ENCODE measurements around the gene SERAC1. TPM values are rescaled to one million over a fixed set of nuclear protein-coding genes. Genes with fewer than 3 reads are reported as not detected.

Gene SERAC1
- total and polyA plus RNA-seq, 4 experiments from 2014 or later: 1.7 to 5.5 (median 4.0) TPM

DNA sequence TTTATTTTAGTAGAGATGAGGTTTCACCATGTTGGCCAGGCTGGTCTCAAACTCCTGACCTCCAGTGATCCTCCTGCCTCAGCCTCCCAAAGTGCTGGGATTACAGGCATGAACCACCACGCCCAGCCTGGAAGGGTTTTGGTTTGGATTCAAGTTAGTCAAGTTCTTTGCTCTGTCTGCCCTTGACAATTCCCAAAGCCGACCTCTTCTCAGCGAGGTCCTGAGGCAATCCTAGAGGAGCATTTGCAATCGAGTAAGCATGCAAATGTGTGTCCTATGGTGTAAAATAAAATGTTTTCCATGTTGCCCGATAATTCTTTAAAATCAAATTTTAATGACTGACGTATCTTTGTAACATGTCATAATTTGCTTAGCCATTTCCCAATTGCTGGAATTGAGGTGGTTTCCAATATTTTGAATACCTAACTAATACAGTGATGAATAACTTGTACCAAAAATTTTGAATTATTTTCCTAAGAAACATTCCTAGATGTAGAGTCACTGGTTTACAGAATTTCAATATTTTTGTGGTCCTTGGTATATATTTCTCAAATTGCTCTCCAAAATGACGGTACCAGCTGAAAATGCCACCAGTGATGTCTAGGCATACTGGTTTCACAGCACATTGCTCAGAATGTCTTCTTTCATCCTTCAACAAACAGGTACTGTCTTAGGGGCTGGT is 38.8 kb upstream of the SERAC1 start:
- H3K27ac ChIP-seq (ENCODE audit: low read depth, low read length): no peak overlapping the region
- intact Hi-C loops (cut with micrococcal nuclease): no loop called here
- H3K27me3 Mint-ChIP-seq: peaks cover 0 to 5% of the 10 kb centered on the region in 2 donors
- H3K27ac Mint-ChIP-seq: peak overlapping the region in 3 of 7 donors; percentile 7 to 76 (median 65)
- ChIA-PET CTCF (ENCODE audit: partially characterized antibody) (interaction anchor here (1.2 to 2.0 kb wide), 4 partner anchors 8 to 484 kb away, joined by 3 to 5 read pairs (median 4); no protein-coding TSS in a partner anchor), POLR2A (ENCODE audit: partially characterized antibody) (no interaction called here)
- H3K9me3 ChIP-seq (ENCODE audit: control insufficient read depth in 1 of 2, low read length in 2 of 2): no peaks in the 10 kb centered on the region
- no peak overlapping the region for H3K4me3 ChIP-seq (ENCODE audit: low read length in 2 of 2)
- no peaks in the 10 kb centered on the region for H3K9me3 Mint-ChIP-seq
- H3K4me3 Mint-ChIP-seq: no peak overlapping the region
- no peak for DNase-seq
- H3K27me3 ChIP-seq (ENCODE audit: insufficient read depth, low read length): no peaks in the 10 kb centered on the region
- H3K4me1 ChIP-seq (ENCODE audit: insufficient read depth, low read length): peaks cover 9% of the 10 kb centered on the region
- H3K36me3 Mint-ChIP-seq: no peaks in the 10 kb centered on the region
- H3K4me1 Mint-ChIP-seq: peaks cover 3 to 8% (median 6%) of the 10 kb centered on the region in 4 donors
- H3K36me3 ChIP-seq (ENCODE audit: insufficient read depth, low read length): no peaks in the 10 kb centered on the region

DNA sequence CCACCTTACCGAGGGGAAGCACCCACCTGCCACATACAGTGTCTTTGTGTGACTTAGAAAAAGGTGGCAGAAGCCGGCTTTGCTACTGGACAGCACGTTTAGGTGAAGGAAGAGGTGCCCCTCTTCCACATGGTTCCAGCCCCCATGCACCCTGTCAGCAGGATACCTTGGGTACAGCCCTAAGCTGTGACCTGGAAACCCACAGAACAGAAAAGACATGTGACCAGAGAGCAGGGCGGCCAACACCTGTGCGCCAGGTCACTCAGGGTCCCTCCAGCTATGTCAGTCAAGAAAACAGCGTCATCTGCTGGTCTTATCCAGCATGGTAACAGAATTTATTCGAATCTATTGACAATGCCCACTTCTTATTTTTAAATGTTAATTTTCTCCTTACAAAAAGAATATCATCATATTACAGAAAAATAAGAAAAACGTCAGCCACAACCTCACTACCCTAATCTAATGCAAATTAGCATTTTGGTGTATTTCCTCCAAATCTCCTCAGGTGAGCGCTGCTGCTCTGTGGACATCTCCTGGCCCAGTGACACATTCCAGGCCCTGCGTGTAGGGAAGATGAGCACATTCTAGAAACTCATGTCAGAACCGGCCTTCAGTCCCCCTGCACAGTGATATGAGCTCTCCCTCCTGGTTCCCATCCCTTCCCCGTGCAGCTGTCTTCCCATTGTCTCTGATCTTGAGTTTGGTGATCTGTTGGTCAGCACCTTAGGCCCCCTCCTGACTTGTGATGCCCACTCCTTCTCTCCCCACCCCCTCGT is 37.3 kb upstream of the SERAC1 start:
- Histone ChIP-seq H3K27me3 (ENCODE audit: insufficient read depth, low read length) (no peaks in the 10 kb centered on the region), H3K27ac (ENCODE audit: low read depth, low read length) (no peak overlapping the region), H3K9me3 (ENCODE audit: control insufficient read depth in 1 of 2, low read length in 2 of 2) (no peaks in the 10 kb centered on the region), H3K4me3 (ENCODE audit: low read length in 2 of 2) (no peak overlapping the region), H3K4me1 (ENCODE audit: insufficient read depth, low read length) (peaks cover 9% of the 10 kb centered on the region), H3K36me3 (ENCODE audit: insufficient read depth, low read length) (no peaks in the 10 kb centered on the region)
- DNase-seq: no peak
- Mint-ChIP-seq H3K9me3 (no peaks in the 10 kb centered on the region), H3K27me3 (peaks cover 0 to 2% of the 10 kb centered on the region in 2 donors), H3K4me3 (no peak overlapping the region), H3K36me3 (no peaks in the 10 kb centered on the region), H3K27ac (no peak overlapping the region), H3K4me1 (peaks cover 3 to 11% (median 6%) of the 10 kb centered on the region in 4 donors)
- ChIA-PET CTCF (ENCODE audit: partially characterized antibody) (interaction anchor here (1.2 to 1.5 kb wide), 2 partner anchors 9 to 16 kb away, joined by 3 to 5 read pairs; no protein-coding TSS in a partner anchor), POLR2A (ENCODE audit: partially characterized antibody) (no interaction called here)
- intact Hi-C loops (cut with micrococcal nuclease): no loop called here

DNA sequence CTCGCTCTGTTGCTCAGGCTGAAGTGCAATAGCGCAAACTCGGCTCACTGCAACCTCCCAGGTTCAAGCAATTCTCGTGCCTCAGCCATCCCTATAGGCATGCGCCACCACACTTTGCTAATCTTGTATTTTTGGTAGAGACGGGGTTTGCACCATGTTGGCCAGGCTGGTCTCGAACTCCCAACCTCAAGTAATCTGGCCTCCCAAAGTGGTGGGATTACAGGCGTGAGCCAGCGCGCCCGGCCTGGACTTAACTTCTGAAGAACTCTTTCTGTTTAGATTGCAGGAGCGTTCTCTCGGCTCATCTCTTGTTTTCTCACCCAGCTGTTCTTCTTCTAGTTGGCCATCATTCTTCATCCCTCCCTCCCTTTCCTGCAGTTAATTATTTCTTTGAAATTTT is 30.4 kb upstream of the SERAC1 start:
- POLR2A ChIA-PET (ENCODE audit: partially characterized antibody): no interaction called here

DNA sequence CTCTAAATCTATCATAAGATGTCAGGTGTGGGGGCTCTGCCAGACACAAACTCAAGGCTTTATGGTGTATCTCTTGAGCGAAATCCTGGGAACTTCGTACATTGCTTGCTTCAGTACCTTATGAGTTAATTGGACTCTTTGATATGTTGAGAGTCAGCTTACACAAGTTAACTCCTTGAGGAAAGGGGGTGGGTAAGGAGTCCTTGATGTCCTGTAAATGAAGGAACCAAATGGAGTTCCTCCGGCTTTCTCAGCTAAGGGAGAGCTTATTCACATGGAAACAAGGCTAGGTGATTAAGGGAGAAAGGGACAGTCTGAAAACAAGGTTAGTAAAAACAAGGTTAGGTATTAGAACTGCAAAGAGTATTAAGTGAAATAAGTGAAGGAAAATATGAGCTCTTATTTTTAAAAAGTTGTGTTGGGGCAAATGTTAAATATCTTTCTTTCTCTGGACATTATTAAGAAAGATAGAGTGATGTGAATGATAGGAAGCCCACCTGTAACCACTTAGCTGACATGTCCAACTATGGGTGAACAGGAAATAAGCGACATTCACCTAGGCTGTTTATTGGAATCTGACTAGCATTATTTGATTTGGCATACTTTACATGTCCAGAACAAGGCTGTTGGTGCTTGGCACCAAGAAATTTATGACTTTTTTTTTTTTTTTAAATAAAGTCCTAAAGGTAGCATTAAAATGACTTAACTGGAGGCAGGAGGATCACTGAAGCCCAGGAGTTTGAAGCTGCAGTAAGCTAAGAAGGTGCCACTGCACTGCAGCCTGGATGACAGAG is 26.6 kb upstream of the SERAC1 start:
- Histone ChIP-seq H3K27ac (ENCODE audit: low read depth, low read length) (no peak overlapping the region), H3K27me3 (ENCODE audit: insufficient read depth, low read length) (no peaks in the 10 kb centered on the region), H3K4me3 (ENCODE audit: low read length in 2 of 2) (no peak overlapping the region), H3K4me1 (ENCODE audit: insufficient read depth, low read length) (no peaks in the 10 kb centered on the region), H3K9me3 (ENCODE audit: control insufficient read depth in 1 of 2, low read length in 2 of 2) (no peaks in the 10 kb centered on the region), H3K36me3 (ENCODE audit: insufficient read depth, low read length) (no peaks in the 10 kb centered on the region)
- no peaks in the 10 kb centered on the region for H3K27me3 Mint-ChIP-seq
- POLR2A ChIA-PET (ENCODE audit: partially characterized antibody): no interaction called here
- H3K27ac Mint-ChIP-seq: no peak overlapping the region
- no peak overlapping the region for H3K4me3 Mint-ChIP-seq
- no peak for DNase-seq
- no peaks in the 10 kb centered on the region for H3K4me1 Mint-ChIP-seq
- intact Hi-C loops (cut with micrococcal nuclease): no loop called here
- H3K36me3 Mint-ChIP-seq: peaks cover 28 to 29% of the 10 kb centered on the region in 2 donors
- H3K9me3 Mint-ChIP-seq: no peaks in the 10 kb centered on the region
- CTCF ChIA-PET (ENCODE audit: partially characterized antibody): interaction anchor here (1.1 to 1.3 kb wide), 2 partner anchors 13 to 19 kb away, joined by 3 read pairs; no protein-coding TSS in a partner anchor

More for the DNA sequence above, 30.4 kb upstream of the SERAC1 start:
- intact Hi-C loops (cut with micrococcal nuclease): no loop called here
- no peaks in the 10 kb centered on the region for H3K9me3 Mint-ChIP-seq
- peaks cover 7 to 11% of the 10 kb centered on the region in 2 donors for H3K36me3 Mint-ChIP-seq
- H3K27me3 ChIP-seq (ENCODE audit: insufficient read depth, low read length): no peaks in the 10 kb centered on the region
- no peak overlapping the region for H3K27ac Mint-ChIP-seq
- H3K4me1 Mint-ChIP-seq: peaks cover 0 to 3% (median 0%) of the 10 kb centered on the region in 4 donors
- no peak overlapping the region for H3K27ac ChIP-seq (ENCODE audit: low read depth, low read length)
- no peak overlapping the region for H3K4me3 Mint-ChIP-seq
- no peaks in the 10 kb centered on the region for H3K27me3 Mint-ChIP-seq
- DNase-seq: no peak
- H3K4me1 ChIP-seq (ENCODE audit: insufficient read depth, low read length): no peaks in the 10 kb centered on the region
- CTCF ChIA-PET (ENCODE audit: partially characterized antibody): no interaction called here
- no peak overlapping the region for H3K4me3 ChIP-seq (ENCODE audit: low read length in 2 of 2)
- H3K9me3 ChIP-seq (ENCODE audit: control insufficient read depth in 1 of 2, low read length in 2 of 2): no peaks in the 10 kb centered on the region
- no peaks in the 10 kb centered on the region for H3K36me3 ChIP-seq (ENCODE audit: insufficient read depth, low read length)

DNA sequence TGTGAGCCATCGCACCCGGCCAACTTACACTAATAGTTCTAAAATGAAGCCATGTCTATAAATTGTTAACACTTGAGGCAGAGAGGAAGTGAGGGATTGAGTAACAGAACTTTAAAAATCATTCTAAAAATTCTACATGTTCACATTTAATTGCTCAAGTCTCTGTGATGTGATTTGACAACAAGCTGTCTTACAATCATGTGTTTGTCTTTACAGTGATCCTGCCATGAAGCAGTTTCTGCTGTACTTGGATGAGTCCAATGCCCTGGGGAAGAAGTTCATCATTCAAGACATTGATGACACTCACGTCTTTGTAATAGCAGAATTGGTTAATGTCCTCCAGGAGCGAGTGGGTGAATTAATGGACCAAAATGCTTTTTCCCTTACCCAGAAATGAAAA is 23.7 kb upstream of the SERAC1 start:
- H3K36me3 Mint-ChIP-seq: peaks cover 32 to 36% of the 10 kb centered on the region in 2 donors
- no peaks in the 10 kb centered on the region for H3K9me3 Mint-ChIP-seq
- no peaks in the 10 kb centered on the region for H3K27me3 Mint-ChIP-seq
- H3K4me1 Mint-ChIP-seq: no peaks in the 10 kb centered on the region
- no peaks in the 10 kb centered on the region for H3K9me3 ChIP-seq (ENCODE audit: control insufficient read depth in 1 of 2, low read length in 2 of 2)
- no peaks in the 10 kb centered on the region for H3K4me1 ChIP-seq (ENCODE audit: insufficient read depth, low read length)
- no peak overlapping the region for H3K4me3 ChIP-seq (ENCODE audit: low read length in 2 of 2)
- H3K4me3 Mint-ChIP-seq: no peak overlapping the region
- no peak for DNase-seq
- intact Hi-C loops (cut with micrococcal nuclease): no loop called here
- POLR2A ChIA-PET (ENCODE audit: partially characterized antibody): no interaction called here
- H3K36me3 ChIP-seq (ENCODE audit: insufficient read depth, low read length): no peaks in the 10 kb centered on the region
- no peaks in the 10 kb centered on the region for H3K27me3 ChIP-seq (ENCODE audit: insufficient read depth, low read length)
- H3K27ac Mint-ChIP-seq: no peak overlapping the region
- CTCF ChIA-PET (ENCODE audit: partially characterized antibody): interaction anchor here (0.6 to 0.9 kb wide), 2 partner anchors 23 to 515 kb away, joined by 3 to 4 read pairs; no protein-coding TSS in a partner anchor
- no peak overlapping the region for H3K27ac ChIP-seq (ENCODE audit: low read depth, low read length)

DNA sequence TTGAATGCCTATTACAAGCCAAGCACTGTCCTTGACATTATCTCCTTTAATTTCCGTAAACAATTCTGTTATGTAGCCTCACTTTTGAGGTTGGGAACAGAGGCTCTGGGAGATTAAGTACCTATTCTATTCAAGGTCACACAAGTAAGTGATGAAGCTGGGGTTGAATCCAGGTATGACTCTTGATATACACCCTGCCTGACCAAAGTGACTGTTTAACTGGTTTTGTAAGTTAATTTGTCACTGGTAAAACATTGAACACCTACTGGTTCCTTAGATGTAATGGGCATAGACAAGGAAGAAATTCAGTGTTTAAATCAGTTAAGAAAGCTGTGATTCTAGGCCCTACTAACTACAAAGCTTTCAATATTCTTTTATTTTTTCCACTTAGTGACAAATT is 23.0 kb upstream of the SERAC1 start:
- no peak for DNase-seq
- no peak overlapping the region for H3K4me3 ChIP-seq (ENCODE audit: low read length in 2 of 2)
- intact Hi-C loops (cut with micrococcal nuclease): no loop called here
- POLR2A ChIA-PET (ENCODE audit: partially characterized antibody): interaction anchor here (0.6 kb wide), 1 partner anchor 18 kb away, joined by 3 read pairs; no protein-coding TSS in a partner anchor
- no peak overlapping the region for H3K27ac Mint-ChIP-seq
- H3K4me1 Mint-ChIP-seq: no peaks in the 10 kb centered on the region
- no peak overlapping the region for H3K4me3 Mint-ChIP-seq
- no peaks in the 10 kb centered on the region for H3K27me3 Mint-ChIP-seq
- no peaks in the 10 kb centered on the region for H3K9me3 ChIP-seq (ENCODE audit: control insufficient read depth in 1 of 2, low read length in 2 of 2)
- H3K27me3 ChIP-seq (ENCODE audit: insufficient read depth, low read length): no peaks in the 10 kb centered on the region
- H3K27ac ChIP-seq (ENCODE audit: low read depth, low read length): no peak overlapping the region
- peaks cover 33 to 37% of the 10 kb centered on the region in 2 donors for H3K36me3 Mint-ChIP-seq
- H3K9me3 Mint-ChIP-seq: peaks cover 0 to 2% (median 0%) of the 10 kb centered on the region in 8 donors
- no peaks in the 10 kb centered on the region for H3K36me3 ChIP-seq (ENCODE audit: insufficient read depth, low read length)
- CTCF ChIA-PET (ENCODE audit: partially characterized antibody): no interaction called here
- H3K4me1 ChIP-seq (ENCODE audit: insufficient read depth, low read length): no peaks in the 10 kb centered on the region
